ENCODE results near the gene SLC35F1.
"Not testable (repeated sequence)": the region's sequence is repeated elsewhere in the genome, so short reads cannot be mapped to it uniquely, and the experiment has no call there.

Gene SLC35F1

DNA sequence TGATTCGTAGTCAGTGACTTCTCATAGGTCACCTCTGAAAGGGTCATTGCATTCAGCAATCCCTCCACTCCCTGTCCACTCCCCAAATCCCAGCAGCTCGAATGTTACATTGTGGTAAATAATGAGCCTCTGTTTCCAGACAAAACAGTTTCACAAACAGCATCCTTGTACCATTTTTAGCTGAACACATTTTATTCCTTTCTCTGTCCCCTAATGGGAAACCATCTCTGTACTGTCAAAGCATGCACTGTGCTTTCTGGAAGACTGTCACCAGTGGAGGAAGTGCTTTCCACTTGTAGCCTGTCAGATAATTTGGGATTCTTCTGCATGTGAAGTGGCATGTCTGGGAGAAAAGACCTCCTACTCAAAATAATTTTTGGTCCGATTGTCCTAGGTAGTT, 82.0 kb downstream of the SLC35F1 start:
- DNase-seq (ENCODE audit: low read depth in 2 of 2, low spot score in 1 of 2): no peak

DNA sequence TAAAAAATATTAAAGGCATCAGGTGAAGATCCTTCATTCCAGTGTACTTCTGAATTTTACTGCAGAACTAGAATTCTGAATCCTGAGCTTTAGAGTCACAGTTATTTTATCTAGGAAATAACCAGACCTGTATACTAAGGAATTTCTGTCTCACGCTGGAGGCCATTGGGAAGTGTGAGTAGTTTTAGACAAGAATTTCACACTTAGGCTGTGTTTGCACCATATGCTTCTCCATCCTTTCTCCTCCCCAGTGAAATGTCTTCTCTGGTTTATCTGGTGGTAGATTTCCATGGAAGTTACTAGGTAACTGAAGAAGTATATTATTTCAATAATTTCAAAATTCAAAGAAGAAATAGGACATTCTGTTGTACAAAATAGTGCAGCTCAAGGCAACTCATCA, 83.1 kb downstream of the SLC35F1 start:
- DNase-seq (ENCODE audit: low read depth in 2 of 2, low spot score in 1 of 2): no peak

- DNase-seq (ENCODE audit: low read depth in 2 of 2, low spot score in 1 of 2): no peak
Observed at GRCh38 chr6:117992856-117993255, 85.8 kb downstream of the SLC35F1 start.

GRCh38 chr6:118012944-118013343, 105.9 kb downstream of the SLC35F1 start:
- no peak for DNase-seq (ENCODE audit: low read depth in 2 of 2, low spot score in 1 of 2)

DNA sequence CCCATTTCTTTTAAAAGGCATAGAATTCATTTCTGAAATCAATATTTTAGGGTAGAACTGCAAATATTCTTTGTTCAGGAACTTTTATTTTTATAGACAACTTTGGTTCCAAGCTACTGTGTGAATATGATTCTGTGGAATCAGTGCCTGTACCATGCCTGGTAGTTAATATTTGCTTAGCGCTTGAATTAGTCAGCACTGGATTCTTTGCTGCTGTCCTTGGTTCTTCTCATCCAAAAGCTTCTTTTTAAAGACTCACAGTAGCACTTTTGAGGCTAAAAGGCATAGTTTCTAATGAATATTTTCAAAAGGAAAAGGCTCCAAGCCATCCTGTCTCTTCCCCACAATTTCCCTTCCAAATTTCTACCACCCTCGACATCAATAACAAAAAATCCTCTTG, 109.5 kb downstream of the SLC35F1 start:
- DNase-seq (ENCODE audit: low read depth in 2 of 2, low spot score in 1 of 2): no peak

- no peak for DNase-seq (ENCODE audit: low read depth in 2 of 2, low spot score in 1 of 2)
Observed at GRCh38 chr6:118017301-118017848, 110.3 kb downstream of the SLC35F1 start.

GRCh38 chr6:118023771-118024170, 116.7 kb downstream of the SLC35F1 start:
- no peak for DNase-seq (ENCODE audit: low read depth in 2 of 2, low spot score in 1 of 2)

DNA sequence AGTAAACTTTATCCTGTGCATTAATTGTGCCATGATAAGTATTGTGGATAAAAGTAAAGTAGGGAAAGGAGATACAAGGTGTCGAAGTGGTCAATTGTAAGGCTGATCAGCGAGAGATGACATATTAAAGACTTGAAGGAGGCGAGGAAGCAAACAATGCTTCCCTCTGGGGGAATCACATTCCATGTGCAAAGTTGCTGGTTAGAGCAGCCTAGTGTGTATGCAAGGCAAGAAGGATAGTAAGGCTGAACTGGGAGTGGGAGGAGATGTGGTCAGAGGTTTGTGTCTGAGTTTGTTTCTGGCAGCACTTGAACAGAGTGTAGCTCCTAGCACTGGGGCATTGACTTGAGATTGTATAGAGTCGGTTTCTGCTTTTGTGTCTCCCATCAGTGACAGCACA, 122.9 kb downstream of the SLC35F1 start:
- DNase-seq (ENCODE audit: low read depth in 2 of 2, low spot score in 1 of 2): no peak

DNA sequence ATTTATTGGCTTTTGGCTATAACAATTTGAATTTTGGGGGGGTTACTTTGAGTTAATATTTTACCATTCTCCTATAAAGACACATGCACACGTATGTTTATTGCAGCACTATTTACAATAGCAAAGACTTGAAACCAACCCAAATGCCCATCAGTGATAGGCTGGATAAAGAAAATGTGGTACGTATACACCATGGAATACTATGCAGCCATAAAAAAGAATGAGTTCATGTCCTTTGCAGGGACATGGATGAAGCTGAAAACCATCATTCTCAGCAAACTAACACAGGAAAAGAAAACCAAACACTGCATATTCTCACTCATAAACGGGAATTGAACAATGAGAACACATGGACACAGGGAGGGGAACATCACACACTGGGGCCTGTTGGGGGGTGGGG, 130.4 kb downstream of the SLC35F1 start:
- DNase-seq (ENCODE audit: low read depth in 2 of 2, low spot score in 1 of 2): not testable (repeated sequence)

DNA sequence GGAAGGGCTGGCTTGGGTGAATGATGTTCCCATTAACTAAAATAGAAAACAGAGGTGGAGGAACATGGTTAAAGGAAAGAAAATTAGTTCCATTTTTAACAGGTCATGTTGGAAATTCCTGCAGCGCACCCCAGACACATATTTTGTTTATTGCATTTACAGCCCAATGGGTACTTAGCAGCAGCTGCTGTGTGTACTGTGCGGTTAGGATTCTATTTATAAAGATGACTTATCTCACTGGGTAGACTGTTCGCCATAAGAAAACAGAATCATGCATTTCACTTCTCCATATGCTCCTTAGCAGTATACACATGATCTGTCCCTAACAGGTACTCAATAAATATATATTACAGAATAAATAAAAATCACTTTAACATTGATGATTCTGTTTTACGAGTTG, 135.8 kb downstream of the SLC35F1 start:
- DNase-seq (ENCODE audit: low read depth in 2 of 2, low spot score in 1 of 2): no peak

- no peak for DNase-seq (ENCODE audit: low read depth in 2 of 2, low spot score in 1 of 2)
Observed at GRCh38 chr6:118044275-118044674, 137.2 kb downstream of the SLC35F1 start.

GRCh38 chr6:118054082-118054481, 147.0 kb downstream of the SLC35F1 start:
- no peak for DNase-seq (ENCODE audit: low read depth in 2 of 2, low spot score in 1 of 2)

GRCh38 chr6:118061666-118062065, 154.6 kb downstream of the SLC35F1 start:
- no peak for DNase-seq (ENCODE audit: low read depth in 2 of 2, low spot score in 1 of 2)

DNA sequence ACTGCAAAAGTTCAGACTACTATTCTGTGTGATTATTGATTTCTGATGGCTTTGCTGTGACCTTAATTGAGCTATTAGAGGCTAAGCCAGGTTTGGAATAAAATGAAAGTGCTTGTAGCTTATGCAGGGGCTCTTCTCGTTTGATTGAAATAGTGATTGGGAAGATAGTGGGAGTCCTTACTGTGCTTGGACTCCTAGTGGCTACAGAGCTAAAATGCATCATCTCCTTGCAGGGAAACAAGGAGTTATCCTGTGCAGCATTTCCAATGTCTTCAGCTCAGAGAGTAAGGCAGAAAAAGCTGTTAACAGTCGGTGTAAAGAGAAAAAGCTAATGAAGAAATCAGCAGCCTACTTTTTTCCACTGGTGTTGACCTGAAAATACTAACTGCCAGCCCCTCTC, 173.5 kb downstream of the SLC35F1 start:
- no peak for DNase-seq (ENCODE audit: low read depth in 2 of 2, low spot score in 1 of 2)

GRCh38 chr6:118083711-118084110, 176.6 kb downstream of the SLC35F1 start:
- no peak for DNase-seq (ENCODE audit: low read depth in 2 of 2, low spot score in 1 of 2)

DNA sequence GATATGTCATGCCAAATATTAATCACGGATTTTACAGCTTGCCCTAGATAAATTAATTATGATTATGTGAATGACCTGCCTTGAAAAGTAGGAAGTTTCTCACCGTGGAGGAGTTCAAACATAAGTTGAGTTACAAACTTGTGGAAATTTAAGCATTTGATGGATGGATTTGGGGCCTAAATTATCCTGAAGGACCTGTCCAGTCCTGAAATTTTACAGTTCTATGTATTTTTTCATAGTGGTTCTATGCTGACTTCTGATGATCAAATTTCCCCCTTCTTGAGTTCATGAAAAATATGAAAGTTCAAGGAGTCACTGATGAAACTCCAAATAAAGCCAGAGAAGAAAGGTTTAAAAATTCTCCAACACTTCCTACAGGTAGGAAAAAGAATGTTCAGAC, 178.6 kb downstream of the SLC35F1 start:
- no peak for DNase-seq (ENCODE audit: low read depth in 2 of 2, low spot score in 1 of 2)

DNA sequence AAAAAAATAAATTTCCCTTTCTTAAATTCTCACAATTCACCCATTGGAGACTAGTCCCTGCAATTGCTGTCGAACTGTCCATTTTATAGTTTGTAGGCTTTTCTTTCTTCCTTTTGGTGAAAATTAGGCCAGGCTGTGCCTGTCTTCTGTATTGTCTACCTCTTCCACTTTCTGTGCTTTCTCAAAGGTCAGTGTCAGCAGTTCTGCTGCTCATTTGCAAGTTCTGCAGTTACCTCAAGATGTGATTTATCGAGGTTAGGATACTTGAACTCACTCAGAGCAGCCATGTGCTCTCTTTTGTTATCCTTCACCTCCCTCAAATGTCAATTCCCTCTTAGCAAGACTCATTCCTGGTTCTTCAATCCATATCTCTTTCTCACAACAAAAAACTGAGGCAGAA, 179.1 kb downstream of the SLC35F1 start:
- DNase-seq (ENCODE audit: low read depth in 2 of 2, low spot score in 1 of 2): no peak

DNA sequence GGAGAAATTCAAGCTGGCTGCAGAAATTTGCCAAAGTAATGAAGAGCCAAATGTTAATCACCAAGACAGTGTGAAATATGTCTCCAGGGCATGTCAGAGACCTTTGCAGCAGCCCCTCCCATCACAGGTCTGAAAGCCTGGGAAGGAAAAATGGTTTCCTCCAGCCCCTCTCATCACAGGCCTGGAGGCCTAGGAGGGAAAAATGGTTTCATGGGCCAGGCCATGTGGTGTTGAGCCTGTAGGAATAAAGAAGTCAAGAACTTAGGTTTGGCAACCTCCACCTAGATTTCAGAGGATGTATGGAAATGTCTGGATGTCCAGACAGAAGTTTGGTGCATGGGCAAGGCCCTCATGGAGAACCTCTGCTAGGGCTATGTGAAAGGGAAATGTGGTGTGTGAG, 185.0 kb downstream of the SLC35F1 start:
- DNase-seq (ENCODE audit: low read depth in 2 of 2, low spot score in 1 of 2): no peak

- no peak for DNase-seq (ENCODE audit: low read depth in 2 of 2, low spot score in 1 of 2)
Observed at GRCh38 chr6:118097576-118097975, 190.5 kb downstream of the SLC35F1 start.

DNA sequence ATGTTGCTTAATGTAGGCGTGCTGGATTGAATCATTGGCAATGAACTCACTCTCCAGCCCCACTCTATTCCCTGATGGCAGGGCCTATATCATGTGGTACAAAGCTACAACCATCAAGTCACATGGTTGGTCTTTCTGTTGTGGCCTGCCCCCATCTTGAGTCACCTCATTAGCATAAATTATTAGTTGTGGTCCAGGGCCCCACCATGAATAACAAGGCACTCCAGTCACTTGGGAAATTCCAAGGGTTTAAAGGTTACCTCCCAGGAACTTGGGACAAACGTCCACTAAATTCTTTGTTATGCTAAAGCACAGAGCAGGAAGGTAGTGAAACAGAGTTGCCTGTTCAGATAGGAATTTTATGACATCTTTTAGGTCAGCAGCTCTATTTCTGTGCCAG, 193.7 kb downstream of the SLC35F1 start:
- no peak for DNase-seq (ENCODE audit: low read depth in 2 of 2, low spot score in 1 of 2)

DNA sequence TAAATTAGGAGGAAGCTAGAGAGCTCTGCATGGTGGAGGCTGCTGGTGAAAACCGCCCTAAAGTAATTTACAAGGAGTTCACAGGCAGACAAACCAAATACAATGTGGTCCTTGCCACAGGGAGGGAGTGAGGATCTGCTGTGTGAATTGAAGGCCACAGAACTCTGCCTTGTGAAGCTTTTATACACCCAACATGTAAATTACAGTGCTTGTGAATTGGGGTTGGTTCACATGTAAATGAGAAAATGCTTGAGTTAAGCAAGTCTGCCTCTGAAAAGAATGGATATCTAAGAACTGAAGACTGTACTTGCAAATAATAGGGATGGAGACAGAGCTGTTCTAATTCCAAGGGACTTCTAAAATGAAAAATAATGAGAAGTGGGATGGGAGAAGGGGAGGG, 194.2 kb downstream of the SLC35F1 start:
- no peak for DNase-seq (ENCODE audit: low read depth in 2 of 2, low spot score in 1 of 2)

DNA sequence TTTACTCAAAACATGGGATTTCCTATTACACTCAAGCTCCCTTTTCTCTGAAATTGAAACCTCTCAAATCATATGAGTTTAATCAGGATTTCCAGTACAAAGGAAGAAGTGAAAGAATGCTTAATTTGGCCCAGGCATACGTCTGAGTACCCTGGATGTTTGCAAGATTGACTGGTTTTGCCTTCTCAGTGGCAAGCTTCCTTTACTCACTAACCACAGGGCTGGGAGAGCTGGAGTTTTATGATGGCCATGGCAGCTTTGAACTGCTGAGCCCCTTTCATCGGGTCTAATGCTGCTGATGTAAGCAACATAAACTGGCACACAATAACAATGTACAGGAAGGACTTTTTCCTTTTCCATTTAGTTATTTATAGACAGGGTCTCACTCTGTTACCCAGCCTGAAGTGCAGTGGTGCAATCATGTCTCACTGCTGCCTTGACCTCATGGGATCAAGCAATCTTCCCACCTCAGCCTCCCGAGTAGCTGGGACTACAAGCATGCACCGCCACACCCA, 194.8 kb downstream of the SLC35F1 start:
- DNase-seq (ENCODE audit: low read depth in 2 of 2, low spot score in 1 of 2): no peak

GRCh38 chr6:118102401-118102800, 195.3 kb downstream of the SLC35F1 start:
- DNase-seq (ENCODE audit: low read depth in 2 of 2, low spot score in 1 of 2): no peak

Data from stimulated activated CD8-positive, alpha-beta memory T cell treated with anti-CD3 and anti-CD28 coated beads, Interleukin-4, amount 100 ng/mL, for 4 hours (primary cell).